Activated T-helper 9 cell treated with anti-CD3 and anti-CD28 coated beads, Interleukin-2, amount 50 U/mL, for 16 hours (primary cell): ENCODE results near the gene HAUS2.
"Not testable (repeated sequence)": the region's sequence is repeated elsewhere in the genome, so short reads cannot be mapped to it uniquely, and the experiment has no call there.

Experiments
- DNase-seq: peaks from one replicate; pipeline ENCODE4 v3.0.0-alpha.2; 2020; ENCODE audit warnings: low read depth

HAUS2 gene

DNA sequence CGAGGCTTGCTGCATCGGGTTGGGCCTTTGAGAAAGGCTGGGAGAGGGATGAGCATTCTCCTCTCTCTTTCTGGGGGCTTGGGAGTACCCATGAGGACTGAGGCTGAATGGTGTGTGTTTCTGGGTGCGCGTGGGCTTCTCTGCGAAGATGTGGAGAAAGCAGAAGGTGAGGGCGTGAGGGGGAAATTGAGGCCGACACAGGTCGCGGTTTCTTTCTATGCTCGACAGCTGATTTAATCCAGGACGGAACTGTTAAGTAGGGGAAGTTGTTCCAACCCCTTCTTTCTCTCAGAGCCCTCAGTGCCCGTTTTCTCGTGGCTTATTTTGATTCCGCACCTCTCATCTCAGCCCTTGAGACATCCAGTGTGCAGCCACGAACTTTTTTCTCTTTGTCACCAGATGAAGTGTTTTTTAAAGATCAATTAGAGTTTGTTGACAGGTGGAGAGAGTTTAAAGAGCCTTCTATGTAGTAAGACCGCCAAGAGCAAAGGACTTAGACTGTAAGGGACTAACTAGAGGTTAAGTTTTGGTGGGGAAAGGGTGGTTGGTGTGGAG lies 27.5 kb downstream of the HAUS2 start:
- no peak for DNase-seq

DNA sequence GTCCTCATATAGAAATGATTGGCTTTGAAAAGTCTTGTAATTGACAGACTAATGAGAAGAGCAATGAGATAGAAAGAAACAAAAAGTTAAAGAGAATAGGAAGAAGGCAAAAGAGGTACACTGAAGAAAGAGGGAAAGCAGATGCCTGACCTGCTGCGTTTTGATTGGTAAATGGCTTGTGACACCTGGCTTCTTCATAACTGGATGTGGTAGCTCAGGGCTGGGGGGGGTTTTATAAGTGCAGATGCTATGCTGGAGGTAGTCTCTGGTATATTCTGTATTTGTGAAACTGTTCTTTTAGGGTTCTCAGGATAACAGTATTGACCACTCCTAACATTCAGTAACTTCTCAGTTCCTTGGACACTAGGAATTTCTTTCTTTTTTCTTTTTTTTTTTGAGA lies 28.1 kb downstream of the HAUS2 start:
- DNase-seq: no peak

DNA sequence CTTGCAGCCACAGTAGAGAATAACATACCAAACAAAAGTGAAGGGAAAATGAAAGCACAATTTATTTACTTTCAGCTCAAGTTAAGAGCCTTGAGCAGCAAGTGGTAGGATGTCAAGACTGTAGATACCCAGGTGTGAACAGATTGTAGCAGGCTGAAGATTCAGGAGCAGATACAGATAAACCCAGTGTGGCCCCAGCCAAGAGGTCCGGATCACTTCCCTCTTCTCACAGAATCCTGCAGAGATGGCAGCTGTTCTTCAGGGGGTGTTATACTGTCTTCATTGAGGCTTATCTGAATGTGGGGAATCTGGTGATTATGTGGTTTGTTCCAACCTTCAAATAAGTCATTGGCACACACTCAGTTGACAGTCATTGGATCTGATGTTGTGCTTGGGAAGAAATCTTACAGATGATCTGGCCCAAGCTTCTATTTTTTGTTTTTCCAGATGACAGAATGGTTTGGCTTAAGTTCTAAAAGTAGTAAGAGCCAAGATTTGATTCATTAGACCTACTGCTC lies 28.9 kb downstream of the HAUS2 start:
- DNase-seq: no peak

- DNase-seq: no peak
Observed at GRCh38 chr15:42578984-42579537, 30.4 kb downstream of the HAUS2 start.

GRCh38 chr15:42581272-42581730 lies 32.7 kb downstream of the HAUS2 start:
- peak; percentile 58 for DNase-seq

DNA sequence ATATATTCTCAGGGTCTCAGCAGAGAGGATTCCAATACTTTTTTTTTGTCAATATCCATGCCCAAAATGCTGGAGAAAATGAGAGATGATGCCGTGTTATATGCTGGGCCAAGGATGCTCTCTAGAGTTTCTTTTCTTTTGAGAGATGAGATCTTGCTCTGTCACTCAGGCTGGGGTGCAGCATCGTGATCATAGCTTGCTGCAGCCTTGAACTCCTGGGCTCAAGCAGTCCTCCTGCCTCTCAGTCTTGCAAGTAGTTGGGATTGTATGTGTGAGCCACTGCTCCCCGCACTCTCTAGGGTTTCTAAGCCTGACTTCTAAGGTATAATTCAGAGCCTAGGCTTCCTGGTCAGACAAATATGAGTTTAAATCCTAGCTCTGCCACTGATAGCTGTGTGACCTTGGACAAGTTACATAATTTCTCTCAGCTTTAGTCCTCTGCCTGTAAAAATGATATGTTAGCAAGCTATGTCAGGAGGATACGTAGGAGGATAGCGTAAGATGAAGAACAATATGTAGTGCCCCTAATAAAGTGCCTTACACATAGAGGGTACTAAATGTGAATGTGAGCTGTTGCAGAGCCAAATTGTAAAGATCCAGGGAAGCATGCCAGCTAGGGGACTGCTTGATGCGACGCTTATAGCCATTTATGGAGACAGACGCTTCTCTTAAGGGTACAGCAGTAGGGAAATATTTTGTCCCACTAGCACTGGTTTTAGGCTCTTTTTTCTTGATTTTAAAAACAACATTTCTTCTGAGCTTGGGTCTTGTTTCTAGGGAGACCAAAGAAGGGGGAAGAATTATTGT lies 34.1 kb downstream of the HAUS2 start:
- DNase-seq: no peak

GRCh38 chr15:42584031-42584765 lies 35.6 kb downstream of the HAUS2 start:
- DNase-seq: no peak

DNA sequence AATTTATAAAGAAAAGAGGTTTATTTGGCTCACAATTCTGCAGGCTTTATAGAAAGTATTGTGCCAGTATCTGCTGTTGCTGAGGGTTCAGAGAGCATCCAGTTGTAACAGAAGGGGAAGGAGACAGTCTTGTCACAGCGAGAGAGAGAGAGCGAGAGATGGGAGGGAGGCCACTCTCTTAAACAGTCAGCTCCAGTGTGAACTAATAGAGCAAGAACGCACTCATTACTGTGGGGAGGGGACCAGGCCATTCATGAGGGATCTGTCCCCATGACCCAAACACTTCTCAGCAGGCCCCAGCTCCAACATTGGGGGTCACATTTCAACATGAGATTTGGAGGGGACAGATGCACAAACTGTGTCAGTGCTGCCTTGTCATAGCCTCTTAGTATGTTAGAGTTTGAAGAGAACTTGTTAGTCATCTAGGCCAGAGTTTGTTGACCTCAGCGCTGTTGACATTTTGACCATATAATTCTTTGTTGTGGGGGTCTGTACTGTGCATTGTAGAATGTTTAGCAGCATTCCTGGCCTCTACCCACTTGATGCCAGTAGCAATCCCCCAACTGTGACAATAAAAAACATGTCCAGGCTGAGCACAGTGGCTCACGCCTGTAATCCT lies 42.1 kb downstream of the HAUS2 start:
- DNase-seq: no peak

- DNase-seq: no peak
Observed at GRCh38 chr15:42591238-42591934, 42.7 kb downstream of the HAUS2 start.

DNA sequence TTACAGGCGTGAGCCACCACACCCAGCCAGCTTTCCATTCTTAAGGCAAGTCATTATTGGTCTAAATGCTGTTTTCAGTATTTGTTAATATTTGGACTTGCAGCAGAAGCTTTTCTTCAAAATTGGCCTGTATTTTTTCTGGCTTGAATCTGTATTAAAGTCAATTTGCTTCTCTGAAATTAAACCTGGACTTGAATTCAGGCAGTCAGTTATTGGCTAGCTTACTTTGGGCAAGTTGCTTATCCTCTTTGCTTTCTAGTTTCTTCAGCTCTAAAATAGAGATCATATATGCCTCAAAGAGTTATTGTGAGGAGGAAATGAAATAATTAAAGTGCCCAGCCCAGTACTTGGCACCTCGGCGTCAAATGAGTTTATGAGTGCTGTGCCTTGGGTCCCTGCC lies 44.1 kb downstream of the HAUS2 start:
- DNase-seq: no peak

DNA sequence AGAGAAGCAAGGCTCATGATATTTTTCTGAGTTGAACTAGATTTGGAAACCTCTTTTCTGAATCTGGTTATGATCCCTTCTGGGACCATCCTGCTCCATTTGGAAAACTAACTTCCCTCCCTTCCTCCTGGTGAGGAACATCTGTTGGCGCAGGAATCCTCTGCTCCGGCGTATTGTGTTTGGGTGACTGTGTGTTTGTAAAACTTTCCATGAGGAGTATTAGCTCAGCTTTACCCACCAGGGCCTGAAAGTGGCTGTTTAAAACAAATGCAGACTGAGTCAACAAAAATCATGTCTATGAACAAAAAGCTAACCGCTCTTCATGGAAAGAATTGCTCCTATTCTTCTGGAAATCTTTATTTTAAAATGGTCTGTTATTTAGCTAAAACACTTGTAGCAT lies 44.5 kb downstream of the HAUS2 start:
- DNase-seq: no peak

- DNase-seq: no peak
Observed at GRCh38 chr15:42594095-42594494, 45.5 kb downstream of the HAUS2 start.

GRCh38 chr15:42595626-42596240 lies 47.1 kb downstream of the HAUS2 start:
- no peak for DNase-seq

- not testable (repeated sequence) for DNase-seq
Observed at GRCh38 chr15:42601316-42601715, 52.7 kb downstream of the HAUS2 start.

GRCh38 chr15:42602501-42602900 lies 53.9 kb downstream of the HAUS2 start:
- no peak for DNase-seq

GRCh38 chr15:42603978-42604377 lies 55.3 kb downstream of the HAUS2 start:
- no peak for DNase-seq

DNA sequence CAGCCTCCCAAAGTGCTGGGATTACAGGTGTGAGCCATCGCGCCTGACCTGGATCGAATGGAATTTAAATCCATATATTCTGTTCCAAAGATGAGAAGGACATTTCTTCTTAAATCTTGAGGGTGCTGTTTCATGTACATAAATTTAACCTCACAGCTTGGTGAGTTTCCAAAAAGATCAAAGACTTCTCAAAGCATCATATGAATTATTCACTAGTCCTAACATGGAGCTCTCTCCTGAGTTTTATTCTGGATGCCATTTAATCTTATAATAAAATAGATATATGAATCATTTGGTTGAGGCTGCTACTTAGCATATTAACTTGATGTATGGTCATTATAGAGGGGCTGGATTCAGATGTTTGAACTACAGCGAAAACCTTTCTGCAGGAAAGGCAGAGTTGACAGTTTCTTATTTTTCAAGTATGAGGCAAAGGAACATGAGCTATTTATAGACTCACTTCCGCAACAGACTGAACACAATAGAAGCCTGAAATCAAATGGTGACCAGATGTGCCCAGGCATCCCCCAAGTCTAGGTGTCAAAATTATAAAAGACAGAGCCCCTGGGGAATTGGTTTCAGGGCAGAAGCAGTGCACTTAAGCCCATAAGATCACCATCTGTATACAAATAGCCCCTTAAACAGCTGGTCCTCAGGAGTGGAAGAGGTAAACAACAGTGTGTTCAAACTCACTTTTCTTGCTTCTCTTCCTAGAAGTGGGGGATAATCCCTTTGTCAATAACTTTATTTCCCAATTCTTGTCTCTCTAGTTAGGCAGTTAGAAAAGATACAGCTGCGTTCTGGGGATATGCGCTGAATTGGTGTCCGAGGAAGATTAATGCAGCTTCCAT lies 56.5 kb downstream of the HAUS2 start:
- no peak for DNase-seq

DNA sequence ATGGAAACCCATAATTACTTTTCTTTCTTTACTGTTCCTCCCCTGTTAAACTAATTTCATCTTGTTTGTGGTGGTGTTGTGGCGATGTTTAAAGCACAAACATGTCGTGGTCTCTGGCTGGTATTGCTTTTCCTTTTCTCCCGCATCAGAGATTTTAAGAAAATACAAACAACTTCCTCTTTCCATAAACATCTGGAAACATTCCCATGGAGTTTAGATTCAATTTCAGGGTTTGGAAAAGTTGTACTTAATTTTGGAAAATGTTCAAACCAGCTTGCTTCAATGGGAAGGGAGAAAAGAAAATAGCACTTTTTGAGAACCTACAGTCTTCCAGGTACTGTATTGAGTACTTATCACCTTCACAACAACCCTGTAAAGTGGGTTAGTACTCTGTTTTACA lies 57.2 kb downstream of the HAUS2 start:
- no peak for DNase-seq

DNA sequence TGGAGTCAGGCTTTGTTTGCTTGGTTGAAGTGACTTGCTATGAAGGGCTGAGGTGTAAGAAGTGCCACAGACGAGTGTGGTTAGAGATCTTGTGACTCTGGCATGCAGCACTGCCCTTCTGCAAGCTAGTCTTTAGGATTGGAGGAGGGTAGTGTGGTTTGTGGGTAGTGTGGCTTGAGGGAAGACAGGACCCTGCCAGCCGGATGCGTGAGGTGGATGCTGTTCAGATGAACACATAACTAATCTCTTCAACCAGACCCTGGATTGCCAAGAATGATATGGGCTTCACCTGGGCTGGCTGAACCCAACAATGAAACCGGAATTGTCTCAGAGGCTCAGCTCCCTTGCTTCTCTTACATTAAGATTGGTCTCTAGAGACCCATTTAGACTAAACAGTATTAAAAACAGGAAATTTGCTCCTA lies 59.5 kb downstream of the HAUS2 start:
- DNase-seq: peak; percentile 1
